Measurements from ENCODE around the gene MYOG. TPM values are rescaled to one million over a fixed set of nuclear protein-coding genes. Genes with fewer than 3 reads are reported as not detected.

Gene MYOG
- total and polyA plus RNA-seq, 2 donors (not counting 1 experiment from before 2014, with no cell fraction given) = not detected

DNA sequence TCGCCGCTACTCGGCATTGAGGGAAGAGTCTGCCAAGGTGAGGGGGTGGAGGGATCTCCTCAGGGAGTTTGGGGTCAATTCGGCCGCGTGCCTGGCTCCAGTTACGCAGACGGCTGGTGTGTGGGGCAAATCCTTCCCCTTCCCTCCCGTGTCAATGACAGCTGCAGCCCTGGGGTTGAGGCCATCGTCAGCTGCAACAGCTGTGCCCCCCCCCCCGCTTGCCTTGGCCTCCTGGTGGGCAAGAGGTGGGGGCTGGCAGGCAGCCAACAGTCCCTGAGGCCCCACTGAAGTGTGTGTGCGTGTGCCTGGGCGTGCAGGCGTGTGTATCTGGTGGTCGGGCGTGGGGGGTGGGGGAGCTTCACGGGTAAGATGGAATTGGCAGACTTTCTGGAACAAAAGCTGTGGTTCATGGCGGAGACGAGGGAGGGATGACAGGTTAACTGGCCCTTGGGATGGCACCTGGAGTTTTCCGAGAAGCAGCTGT, 33.9 kb downstream of the MYOG start:
- H3K4me1 ChIP-seq (ENCODE audit: control insufficient read depth, extremely low read depth, insufficient read depth, low read length) = peaks cover 7% of the 10 kb centered on the region
- H3K4me2 ChIP-seq (ENCODE audit: extremely low read depth, insufficient read depth, low read length) = no peak overlapping the region
- H3K27me3 ChIP-seq (ENCODE audit: control insufficient read depth, insufficient read depth, low read length) = no peaks in the 10 kb centered on the region
- no peaks in the 10 kb centered on the region for H4K20me1 ChIP-seq (ENCODE audit: control insufficient read depth, extremely low read depth, insufficient read depth, low read length)
- DNase-seq (ENCODE audit: low read depth in 2 of 2) = no peak
- H3K36me3 ChIP-seq (ENCODE audit: control insufficient read depth, insufficient read depth, low read length) = no peaks in the 10 kb centered on the region
- TF ChIP-seq, protein P1, sequence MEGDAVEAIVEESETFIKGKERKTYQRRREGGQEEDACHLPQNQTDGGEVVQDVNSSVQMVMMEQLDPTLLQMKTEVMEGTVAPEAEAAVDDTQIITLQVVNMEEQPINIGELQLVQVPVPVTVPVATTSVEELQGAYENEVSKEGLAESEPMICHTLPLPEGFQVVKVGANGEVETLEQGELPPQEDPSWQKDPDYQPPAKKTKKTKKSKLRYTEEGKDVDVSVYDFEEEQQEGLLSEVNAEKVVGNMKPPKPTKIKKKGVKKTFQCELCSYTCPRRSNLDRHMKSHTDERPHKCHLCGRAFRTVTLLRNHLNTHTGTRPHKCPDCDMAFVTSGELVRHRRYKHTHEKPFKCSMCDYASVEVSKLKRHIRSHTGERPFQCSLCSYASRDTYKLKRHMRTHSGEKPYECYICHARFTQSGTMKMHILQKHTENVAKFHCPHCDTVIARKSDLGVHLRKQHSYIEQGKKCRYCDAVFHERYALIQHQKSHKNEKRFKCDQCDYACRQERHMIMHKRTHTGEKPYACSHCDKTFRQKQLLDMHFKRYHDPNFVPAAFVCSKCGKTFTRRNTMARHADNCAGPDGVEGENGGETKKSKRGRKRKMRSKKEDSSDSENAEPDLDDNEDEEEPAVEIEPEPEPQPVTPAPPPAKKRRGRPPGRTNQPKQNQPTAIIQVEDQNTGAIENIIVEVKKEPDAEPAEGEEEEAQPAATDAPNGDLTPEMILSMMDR (conservative IDR thresholded peaks at IDR 0.05 in 1 of 2, IDR thresholded peaks at IDR 0.05 in 1 of 2; ENCODE audit: low read depth in 1 of 2, low read length in 2 of 2) = no peak
- no peak for TF ChIP-seq EZH2 (IDR thresholded peaks at IDR 0.05; ENCODE audit: low read length, missing control alignments)
- H3K9me3 ChIP-seq (ENCODE audit: control insufficient read depth, insufficient read depth, low read depth, low read length) = no peaks in the 10 kb centered on the region
- H3K4me3 ChIP-seq (replicated peaks in 1 of 4; ENCODE audit: control extremely low read depth in 1 of 4, insufficient read depth in 1 of 4, low read depth in 3 of 4, low read length in 4 of 4) = no peak overlapping the region
- H3K9ac ChIP-seq (ENCODE audit: insufficient read depth, low read length) = no peak overlapping the region
- no peaks in the 10 kb centered on the region for H3K79me2 ChIP-seq (ENCODE audit: control insufficient read depth, insufficient read depth, low read length)
- H3K27ac ChIP-seq (ENCODE audit: insufficient read depth, low read length) = no peak overlapping the region
- no peak overlapping the region for H2AFZ ChIP-seq (ENCODE audit: low read length)

DNA sequence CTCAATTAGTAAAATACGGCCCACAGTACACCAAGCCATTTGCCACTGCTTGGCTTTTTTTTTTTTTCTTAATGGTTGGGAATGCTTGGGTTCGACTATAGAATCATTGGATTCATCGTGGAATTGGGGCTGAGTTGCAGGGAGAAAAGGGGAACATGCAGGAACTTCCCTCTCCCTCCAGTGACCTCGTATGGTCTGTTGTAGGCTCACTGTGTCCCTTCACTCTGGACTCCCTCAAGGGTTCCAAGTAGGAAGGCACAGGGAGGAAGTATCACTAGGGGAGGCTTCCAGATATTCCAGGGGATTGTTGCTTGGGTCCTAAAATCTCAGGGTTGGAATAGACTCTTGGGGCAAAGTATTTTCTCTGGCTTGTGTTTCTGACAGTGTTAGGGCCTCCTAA, 35.0 kb downstream of the MYOG start:
- Histone ChIP-seq H3K9ac (ENCODE audit: insufficient read depth, low read length) (no peak overlapping the region), H3K27me3 (ENCODE audit: control insufficient read depth, insufficient read depth, low read length) (no peaks in the 10 kb centered on the region), H3K4me3 (replicated peaks in 1 of 4; ENCODE audit: control extremely low read depth in 1 of 4, insufficient read depth in 1 of 4, low read depth in 3 of 4, low read length in 4 of 4) (no peak overlapping the region), H3K4me2 (ENCODE audit: extremely low read depth, insufficient read depth, low read length) (no peak overlapping the region), H3K27ac (ENCODE audit: insufficient read depth, low read length) (no peak overlapping the region), H3K4me1 (ENCODE audit: control insufficient read depth, extremely low read depth, insufficient read depth, low read length) (peaks cover 12% of the 10 kb centered on the region), H4K20me1 (ENCODE audit: control insufficient read depth, extremely low read depth, insufficient read depth, low read length) (no peaks in the 10 kb centered on the region), H3K36me3 (ENCODE audit: control insufficient read depth, insufficient read depth, low read length) (no peaks in the 10 kb centered on the region), H3K79me2 (ENCODE audit: control insufficient read depth, insufficient read depth, low read length) (no peaks in the 10 kb centered on the region), H2AFZ (ENCODE audit: low read length) (no peak overlapping the region), H3K9me3 (ENCODE audit: control insufficient read depth, insufficient read depth, low read depth, low read length) (no peaks in the 10 kb centered on the region)
- DNase-seq (ENCODE audit: low read depth in 2 of 2) = no peak
- TF ChIP-seq, protein P1 (conservative IDR thresholded peaks at IDR 0.05 in 1 of 2, IDR thresholded peaks at IDR 0.05 in 1 of 2; ENCODE audit: low read depth in 1 of 2, low read length in 2 of 2) = no peak
- TF ChIP-seq EZH2 (IDR thresholded peaks at IDR 0.05; ENCODE audit: low read length, missing control alignments) = no peak

DNA sequence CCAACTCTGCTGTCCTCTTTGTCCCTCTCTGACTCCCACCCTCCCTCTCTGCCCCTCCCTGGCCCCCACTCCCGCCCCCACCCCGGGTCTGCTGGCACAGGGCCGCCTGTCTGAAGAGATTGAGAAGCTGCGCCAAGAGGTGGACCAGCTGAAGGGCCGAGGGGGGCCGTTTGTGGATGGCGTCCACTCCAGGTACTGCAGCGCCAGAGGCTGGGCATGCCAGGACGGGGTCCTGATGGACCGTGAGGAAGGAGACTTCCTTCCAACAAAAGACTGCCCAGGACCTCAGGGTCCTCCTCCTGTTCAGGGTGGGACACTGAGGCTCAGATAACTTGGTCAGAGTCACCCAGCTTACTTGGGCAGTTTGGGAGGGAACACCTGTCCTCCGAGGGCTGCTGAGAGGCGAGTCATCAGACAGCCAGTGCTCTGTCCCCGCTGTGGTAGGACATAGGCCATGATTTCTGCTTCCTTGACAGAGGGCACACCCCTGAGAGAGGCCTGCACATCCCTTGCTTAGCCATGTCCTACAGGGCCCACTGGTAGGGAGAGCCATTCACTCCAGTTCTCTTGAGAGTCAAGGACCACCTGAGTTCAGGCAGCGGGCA, 36.1 kb downstream of the MYOG start:
- no peak overlapping the region for H2AFZ ChIP-seq (ENCODE audit: low read length)
- no peak overlapping the region for H3K4me3 ChIP-seq (replicated peaks in 1 of 4; ENCODE audit: control extremely low read depth in 1 of 4, insufficient read depth in 1 of 4, low read depth in 3 of 4, low read length in 4 of 4)
- TF ChIP-seq, protein P1 (conservative IDR thresholded peaks at IDR 0.05 in 1 of 2, IDR thresholded peaks at IDR 0.05 in 1 of 2; ENCODE audit: low read depth in 1 of 2, low read length in 2 of 2) = no peak
- TF ChIP-seq EZH2 (IDR thresholded peaks at IDR 0.05; ENCODE audit: low read length, missing control alignments) = no peak
- H3K9me3 ChIP-seq (ENCODE audit: control insufficient read depth, insufficient read depth, low read depth, low read length) = no peaks in the 10 kb centered on the region
- no peak overlapping the region for H3K27ac ChIP-seq (ENCODE audit: insufficient read depth, low read length)
- no peak overlapping the region for H3K9ac ChIP-seq (ENCODE audit: insufficient read depth, low read length)
- no peaks in the 10 kb centered on the region for H4K20me1 ChIP-seq (ENCODE audit: control insufficient read depth, extremely low read depth, insufficient read depth, low read length)
- DNase-seq (ENCODE audit: low read depth in 2 of 2) = no peak
- H3K79me2 ChIP-seq (ENCODE audit: control insufficient read depth, insufficient read depth, low read length) = no peaks in the 10 kb centered on the region
- peaks cover 12% of the 10 kb centered on the region for H3K4me1 ChIP-seq (ENCODE audit: control insufficient read depth, extremely low read depth, insufficient read depth, low read length)
- no peaks in the 10 kb centered on the region for H3K27me3 ChIP-seq (ENCODE audit: control insufficient read depth, insufficient read depth, low read length)
- no peak overlapping the region for H3K4me2 ChIP-seq (ENCODE audit: extremely low read depth, insufficient read depth, low read length)
- H3K36me3 ChIP-seq (ENCODE audit: control insufficient read depth, insufficient read depth, low read length) = no peaks in the 10 kb centered on the region
